Neuron (in vitro differentiated cells): Measurements from ENCODE around the gene BOLA1.
"Not testable (repeated sequence)": the region's sequence is repeated elsewhere in the genome, so short reads cannot be mapped to it uniquely, and the experiment has no call there.

Experiments used
- H2AFZ ChIP-seq: one replicate; pipeline ENCODE4 v1.6.1; 2013; ENCODE audit warnings: low read depth, mild to moderate bottlenecking, inconsistent platforms, low read length, moderate library complexity
- H3K27me3 ChIP-seq: one replicate; pipeline ENCODE4 v1.6.1; 2013; ENCODE audit warnings: low read length; ENCODE audit not compliant: insufficient read depth
- H3K36me3 ChIP-seq: one replicate; pipeline ENCODE4 v1.6.1; 2013; ENCODE audit warnings: low read length; ENCODE audit not compliant: insufficient read depth
- H3K4me1 ChIP-seq: one replicate; pipeline ENCODE4 v1.6.1; 2013; ENCODE audit warnings: low read length; ENCODE audit not compliant: insufficient read depth
- H3K4me3 ChIP-seq: 2 replicates; pipeline ENCODE4 v1.5.1; 2013; ENCODE audit warnings: mild to moderate bottlenecking, low read length, moderate library complexity
- H3K9me3 ChIP-seq: one replicate; pipeline ENCODE4 v1.6.1; 2013; ENCODE audit warnings: low read length

The BOLA1 gene

GRCh38 chr1:149927563-149928400, 28.4 kb downstream of the BOLA1 start, which contains the start of gene SF3B4:
TSS of gene SF3B4 (minus strand) at chr1:149927803. CDS start at chr1:149927759, 44 bp downstream.
- peaks cover 40% of the 10 kb centered on the region for H3K36me3 ChIP-seq
- peak within 1 kb of the TSS; percentile 39 for H2AFZ ChIP-seq
- no peaks in the 10 kb centered on the region for H3K27me3 ChIP-seq
- peak within 1 kb of the TSS; percentile 86 for H3K4me3 ChIP-seq
- H3K4me1 ChIP-seq: peaks cover 25% of the 10 kb centered on the region
- no peaks in the 10 kb centered on the region for H3K9me3 ChIP-seq

GRCh38 chr1:149928401-149928724, 29.0 kb downstream of the BOLA1 start:
- Histone ChIP-seq H3K9me3 (no peaks in the 10 kb centered on the region), H2AFZ (no peak overlapping the region), H3K4me3 (peak overlapping the region; percentile 86), H3K36me3 (peaks cover 35% of the 10 kb centered on the region), H3K27me3 (no peaks in the 10 kb centered on the region), H3K4me1 (peaks cover 25% of the 10 kb centered on the region)

DNA sequence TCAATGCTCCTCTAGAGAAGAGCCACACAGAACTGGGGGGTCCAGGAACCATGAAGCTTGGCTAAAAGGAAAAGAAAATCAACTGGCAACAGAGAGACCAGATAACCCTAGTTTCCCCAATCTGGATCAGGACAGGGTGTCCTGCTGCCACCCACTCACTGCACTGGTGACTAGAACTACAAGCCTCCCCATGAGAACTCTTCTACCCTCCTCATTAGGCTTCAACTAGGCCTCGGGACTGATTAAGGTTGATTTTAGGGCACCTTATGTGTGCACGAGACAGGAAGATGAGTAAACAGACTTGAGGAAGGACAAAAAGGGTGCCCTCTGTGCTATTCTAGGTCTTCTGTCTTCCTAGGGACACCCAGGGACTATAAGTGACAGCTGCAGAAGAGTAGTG, 30.5 kb downstream of the BOLA1 start:
- Histone ChIP-seq H3K27me3 (no peaks in the 10 kb centered on the region), H2AFZ (no peak overlapping the region), H3K4me1 (peaks cover 25% of the 10 kb centered on the region), H3K9me3 (no peaks in the 10 kb centered on the region), H3K4me3 (no peak overlapping the region), H3K36me3 (peaks cover 20% of the 10 kb centered on the region)

GRCh38 chr1:149931212-149931790, 31.9 kb downstream of the BOLA1 start:
- H3K27me3 ChIP-seq: no peaks in the 10 kb centered on the region
- H3K36me3 ChIP-seq: peaks cover 5% of the 10 kb centered on the region
- H3K4me1 ChIP-seq: peaks cover 18% of the 10 kb centered on the region
- H3K9me3 ChIP-seq: no peaks in the 10 kb centered on the region
- no peak overlapping the region for H2AFZ ChIP-seq
- no peak overlapping the region for H3K4me3 ChIP-seq

GRCh38 chr1:149932474-149932873, 33.1 kb downstream of the BOLA1 start:
- Histone ChIP-seq H3K4me1 (peaks cover 14% of the 10 kb centered on the region), H3K9me3 (no peaks in the 10 kb centered on the region)

GRCh38 chr1:149933208-149933607, 33.8 kb downstream of the BOLA1 start:
- no peak overlapping the region for H2AFZ ChIP-seq
- peaks cover 11% of the 10 kb centered on the region for H3K4me1 ChIP-seq
- H3K4me3 ChIP-seq: no peak overlapping the region
- no peaks in the 10 kb centered on the region for H3K27me3 ChIP-seq
- no peaks in the 10 kb centered on the region for H3K9me3 ChIP-seq
- no peaks in the 10 kb centered on the region for H3K36me3 ChIP-seq

More at GRCh38 chr1:149932474-149932873, 33.1 kb downstream of the BOLA1 start:
- H3K27me3 ChIP-seq: no peaks in the 10 kb centered on the region
- no peak overlapping the region for H2AFZ ChIP-seq
- H3K36me3 ChIP-seq: no peaks in the 10 kb centered on the region
- no peak overlapping the region for H3K4me3 ChIP-seq

DNA sequence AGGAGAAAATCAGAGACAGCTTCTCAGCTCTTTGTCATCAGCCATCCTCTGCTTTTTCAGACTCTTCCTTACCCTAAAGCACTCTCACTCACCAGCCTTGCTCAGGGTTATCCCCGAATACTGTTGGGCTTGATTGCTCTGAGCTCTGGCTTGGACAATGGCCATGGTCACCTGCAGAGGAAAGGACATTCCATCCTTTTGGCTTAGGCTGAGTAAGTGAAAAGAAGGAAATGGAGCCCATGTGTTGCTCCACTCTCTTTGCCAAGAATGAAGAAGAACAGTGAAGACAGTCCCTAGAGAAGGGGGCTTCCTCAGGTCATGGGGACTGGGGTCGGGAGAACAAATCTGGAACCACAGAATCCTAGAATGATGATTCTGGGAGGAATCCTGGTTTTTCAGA, 35.0 kb downstream of the BOLA1 start:
- Histone ChIP-seq H3K4me3 (no peak overlapping the region), H3K36me3 (no peaks in the 10 kb centered on the region), H3K9me3 (no peaks in the 10 kb centered on the region), H3K4me1 (peaks cover 12% of the 10 kb centered on the region), H2AFZ (no peak overlapping the region), H3K27me3 (no peaks in the 10 kb centered on the region)

GRCh38 chr1:149936170-149936991, 37.0 kb downstream of the BOLA1 start, which contains the start of gene MTMR11:
TSS of gene MTMR11 (minus strand) at chr1:149936879. CDS start at chr1:149936647, 232 bp downstream.
- Histone ChIP-seq H3K4me3 (peak within 1 kb of the TSS; percentile 30), H3K9me3 (no peaks in the 10 kb centered on the region), H3K4me1 (peaks cover 12% of the 10 kb centered on the region), H3K27me3 (no peaks in the 10 kb centered on the region), H2AFZ (no peak within 1 kb of the TSS), H3K36me3 (no peaks in the 10 kb centered on the region)

GRCh38 chr1:149936992-149937705, 37.8 kb downstream of the BOLA1 start:
- no peaks in the 10 kb centered on the region for H3K36me3 ChIP-seq
- H2AFZ ChIP-seq: no peak overlapping the region
- no peaks in the 10 kb centered on the region for H3K9me3 ChIP-seq
- peak overlapping the region; percentile 30 for H3K4me3 ChIP-seq
- H3K4me1 ChIP-seq: peaks cover 16% of the 10 kb centered on the region
- no peaks in the 10 kb centered on the region for H3K27me3 ChIP-seq

- Histone ChIP-seq H3K27me3 (no peaks in the 10 kb centered on the region), H3K9me3 (no peaks in the 10 kb centered on the region), H3K4me3 (no peak overlapping the region), H3K4me1 (peaks cover 18% of the 10 kb centered on the region), H2AFZ (no peak overlapping the region), H3K36me3 (peaks cover under 1% of the 10 kb centered on the region)
Measured at GRCh38 chr1:149937759-149938158, 38.4 kb downstream of the BOLA1 start.

GRCh38 chr1:149938668-149939003, 39.3 kb downstream of the BOLA1 start:
- not testable (repeated sequence) for H3K36me3 ChIP-seq, H3K4me3 ChIP-seq, H2AFZ ChIP-seq, H3K27me3 ChIP-seq, H3K9me3 ChIP-seq
- peaks cover 18% of the 10 kb centered on the region for H3K4me1 ChIP-seq

- Histone ChIP-seq H3K4me1 (peaks cover 18% of the 10 kb centered on the region), H3K36me3 (peaks cover 24% of the 10 kb centered on the region), H3K9me3 (no peaks in the 10 kb centered on the region), H3K4me3 (no peak overlapping the region), H2AFZ (no peak overlapping the region), H3K27me3 (no peaks in the 10 kb centered on the region)
Measured at GRCh38 chr1:149940427-149940826, 41.1 kb downstream of the BOLA1 start.
